Endothelial cell of umbilical vein (primary cell): ENCODE results near the gene STARD9. TPM values are rescaled to one million over a fixed set of nuclear protein-coding genes. Genes with fewer than 3 reads are reported as not detected.

Experiments used
- polyA plus RNA-seq, 4 experiments: library from polyadenylated mRNA; depleted of rRNA in 3 of 4; stranded (reverse) in 3 of 4; unstranded in 1 of 4; fragments of >200 nt; gene quantifications; 2 replicates each; pipeline versions ENCODE4 v1.2.1 to v1.2.3, GENCODE V29; 2011 to 2012; ENCODE audit warnings: missing spikeins in 1 of 4
- total RNA-seq: library from RNA; stranded (reverse); gene quantifications from 2 replicates; pipeline ENCODE4 v1.2.3, GENCODE V29; 2021

Gene STARD9
- total and polyA plus RNA-seq, 2 donors (not counting 3 experiments of a cell fraction or from before 2014, with no cell fraction given): 4.6 to 17.5 TPM

Other genes with a start within 250 kb of the STARD9 start
- 0.51 and 2.2 TPM in 2 replicates for gene CAPN3, start 216.1 kb upstream of the STARD9 start, total RNA-seq
- gene CAPN3, start 216.1 kb upstream of the STARD9 start, polyA plus RNA-seq: 3.7 and 3.9 TPM in 2 replicates
- gene ZNF106, start 84.5 kb upstream of the STARD9 start, total RNA-seq: 51.2 and 53.5 TPM in 2 replicates
- gene ZNF106, start 84.5 kb upstream of the STARD9 start, polyA plus RNA-seq: 16.7 and 18.9 TPM in 2 replicates
- 126 and 141 TPM in 2 replicates for gene SNAP23, start 80.0 kb upstream of the STARD9 start, total RNA-seq
- 56.5 and 152 TPM in 2 replicates for gene SNAP23, start 80.0 kb upstream of the STARD9 start, polyA plus RNA-seq
- gene LRRC57, start 26.8 kb upstream of the STARD9 start, total RNA-seq: 32.8 and 39.2 TPM in 2 replicates
- gene LRRC57, start 26.8 kb upstream of the STARD9 start, polyA plus RNA-seq: 11.2 and 13.4 TPM in 2 replicates
- 33.5 and 37.8 TPM in 2 replicates for gene HAUS2, start 26.8 kb upstream of the STARD9 start, total RNA-seq
- gene HAUS2, start 26.8 kb upstream of the STARD9 start, polyA plus RNA-seq: 9.9 and 12.6 TPM in 2 replicates
- gene CDAN1, start 161.5 kb downstream of the STARD9 start, total RNA-seq: 23.4 and 25.9 TPM in 2 replicates
- gene CDAN1, start 161.5 kb downstream of the STARD9 start, polyA plus RNA-seq: 6.5 and 7.2 TPM in 2 replicates